Mammary epithelial cell (primary cell): ENCODE data around the gene CLASRP.

Experiments
- EZH2 ChIP-seq: IDR thresholded peaks from 2 replicates; pipeline ENCODE4 v1.6.1; 2012; ENCODE audit warnings: low read length, inconsistent platforms, borderline replicate concordance
- TF ChIP-seq, protein P1 (sequence below), 2 donors: IDR thresholded peaks in 1 of 2; conservative IDR thresholded peaks in 1 of 2; 2 replicates each; pipeline ENCODE4 v1.5.1; 2011 to 2012; ENCODE audit warnings: inconsistent platforms in 2 of 2, low read length in 2 of 2, mild to moderate bottlenecking in 2 of 2, control low read depth in 1 of 2, low read depth in 1 of 2; ENCODE audit not compliant: insufficient read depth in 1 of 2; ENCODE audit errors: extremely low read depth in 1 of 2

DNA sequence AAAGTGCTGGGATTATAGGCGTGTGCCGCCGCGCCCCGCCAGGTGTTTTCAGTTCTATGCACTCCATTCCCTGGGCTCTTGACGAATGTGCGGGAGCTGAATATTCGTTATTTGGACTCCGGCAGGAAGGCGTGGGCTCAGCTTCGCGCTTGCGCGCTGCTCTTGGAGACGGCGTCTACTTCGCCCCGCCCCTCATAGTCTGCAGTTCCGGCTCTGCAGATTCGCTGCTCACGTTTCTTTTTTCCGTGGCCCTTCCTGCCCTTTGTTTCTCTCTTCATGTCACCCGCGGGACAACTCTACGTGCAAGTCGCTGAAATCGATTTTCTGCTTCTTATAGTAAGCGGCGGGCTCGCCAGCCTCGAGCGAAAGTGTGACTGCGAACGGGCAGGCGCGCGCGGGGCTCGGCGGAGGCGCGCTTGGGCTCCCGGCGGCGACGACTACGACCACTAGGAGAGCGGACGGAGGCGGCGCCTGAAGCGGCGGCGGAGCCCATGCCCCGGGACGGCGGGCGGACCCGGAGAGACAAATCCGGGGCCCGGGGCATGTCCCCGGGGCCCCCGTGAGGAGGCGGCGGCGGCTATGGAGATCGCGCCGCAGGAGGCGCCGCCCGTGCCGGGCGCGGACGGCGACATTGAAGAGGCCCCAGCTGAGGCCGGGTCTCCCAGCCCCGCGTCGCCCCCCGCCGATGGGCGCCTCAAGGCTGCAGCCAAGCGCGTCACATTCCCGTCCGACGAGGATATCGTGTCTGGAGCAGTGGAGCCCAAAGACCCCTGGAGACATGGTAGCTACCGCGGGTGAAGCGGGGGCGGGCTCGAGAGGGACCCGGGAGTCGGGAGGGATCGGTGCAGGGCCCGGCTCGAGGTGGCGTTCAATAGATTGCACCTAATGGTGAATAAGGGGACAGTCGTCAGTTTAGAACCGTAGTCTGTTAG lies 54.2 kb downstream of the CLASRP start, which contains the start of gene PPP1R37:
- TF ChIP-seq, protein P1, sequence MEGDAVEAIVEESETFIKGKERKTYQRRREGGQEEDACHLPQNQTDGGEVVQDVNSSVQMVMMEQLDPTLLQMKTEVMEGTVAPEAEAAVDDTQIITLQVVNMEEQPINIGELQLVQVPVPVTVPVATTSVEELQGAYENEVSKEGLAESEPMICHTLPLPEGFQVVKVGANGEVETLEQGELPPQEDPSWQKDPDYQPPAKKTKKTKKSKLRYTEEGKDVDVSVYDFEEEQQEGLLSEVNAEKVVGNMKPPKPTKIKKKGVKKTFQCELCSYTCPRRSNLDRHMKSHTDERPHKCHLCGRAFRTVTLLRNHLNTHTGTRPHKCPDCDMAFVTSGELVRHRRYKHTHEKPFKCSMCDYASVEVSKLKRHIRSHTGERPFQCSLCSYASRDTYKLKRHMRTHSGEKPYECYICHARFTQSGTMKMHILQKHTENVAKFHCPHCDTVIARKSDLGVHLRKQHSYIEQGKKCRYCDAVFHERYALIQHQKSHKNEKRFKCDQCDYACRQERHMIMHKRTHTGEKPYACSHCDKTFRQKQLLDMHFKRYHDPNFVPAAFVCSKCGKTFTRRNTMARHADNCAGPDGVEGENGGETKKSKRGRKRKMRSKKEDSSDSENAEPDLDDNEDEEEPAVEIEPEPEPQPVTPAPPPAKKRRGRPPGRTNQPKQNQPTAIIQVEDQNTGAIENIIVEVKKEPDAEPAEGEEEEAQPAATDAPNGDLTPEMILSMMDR (conservative IDR thresholded peaks at IDR 0.05 in 1 of 2, IDR thresholded peaks at IDR 0.05 in 1 of 2; ENCODE audit: extremely low read depth in 1 of 2, insufficient read depth in 1 of 2, low read depth in 1 of 2, low read length in 2 of 2) = peak in 1 of 2 donors; percentile 31
- TF ChIP-seq EZH2 = no peak
